SU-DHL-6 (cell line): Measurements from ENCODE around the gene IMMP1L.

Source experiments
- EZH2phosphoT487 ChIP-seq: fragments of 200-600 bp; sonication (generic), shearing (Covaris generic); conservative IDR thresholded peaks from 2 replicates; pipeline ENCODE4 v1.6.1; 2018; ENCODE audit warnings: mild to moderate bottlenecking, antibody characterized with exemption, low read length, moderate library complexity, mixed read lengths
- TF ChIP-seq, protein P1 (sequence below): fragments of 200-600 bp; sonication (generic); IDR thresholded peaks from one replicate; pipeline ENCODE4 v1.5.1; 2017; ENCODE audit warnings: antibody characterized with exemption, mild to moderate bottlenecking, low read length, moderate library complexity; ENCODE audit not compliant: insufficient read depth, poor library complexity, severe bottlenecking

DNA sequence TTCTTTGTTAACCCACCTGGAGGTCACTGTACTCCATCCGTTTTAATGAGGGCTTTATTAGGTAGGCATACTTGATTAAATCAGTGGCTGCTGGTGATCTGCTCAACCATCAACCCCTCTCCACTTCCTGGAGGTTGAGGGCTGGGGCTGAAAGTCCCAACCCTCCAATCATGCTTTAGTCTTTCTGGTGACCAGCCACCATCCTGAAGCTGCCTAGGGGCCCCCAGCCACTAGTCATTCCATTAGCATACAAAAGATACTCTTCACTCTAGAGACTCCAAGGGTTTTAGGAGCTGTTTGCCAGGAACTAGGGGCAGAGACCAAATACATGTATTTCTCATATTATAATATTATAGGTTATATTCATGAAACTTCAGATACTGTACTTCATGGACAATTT, 126.3 kb downstream of the IMMP1L start:
- TF ChIP-seq, protein P1, sequence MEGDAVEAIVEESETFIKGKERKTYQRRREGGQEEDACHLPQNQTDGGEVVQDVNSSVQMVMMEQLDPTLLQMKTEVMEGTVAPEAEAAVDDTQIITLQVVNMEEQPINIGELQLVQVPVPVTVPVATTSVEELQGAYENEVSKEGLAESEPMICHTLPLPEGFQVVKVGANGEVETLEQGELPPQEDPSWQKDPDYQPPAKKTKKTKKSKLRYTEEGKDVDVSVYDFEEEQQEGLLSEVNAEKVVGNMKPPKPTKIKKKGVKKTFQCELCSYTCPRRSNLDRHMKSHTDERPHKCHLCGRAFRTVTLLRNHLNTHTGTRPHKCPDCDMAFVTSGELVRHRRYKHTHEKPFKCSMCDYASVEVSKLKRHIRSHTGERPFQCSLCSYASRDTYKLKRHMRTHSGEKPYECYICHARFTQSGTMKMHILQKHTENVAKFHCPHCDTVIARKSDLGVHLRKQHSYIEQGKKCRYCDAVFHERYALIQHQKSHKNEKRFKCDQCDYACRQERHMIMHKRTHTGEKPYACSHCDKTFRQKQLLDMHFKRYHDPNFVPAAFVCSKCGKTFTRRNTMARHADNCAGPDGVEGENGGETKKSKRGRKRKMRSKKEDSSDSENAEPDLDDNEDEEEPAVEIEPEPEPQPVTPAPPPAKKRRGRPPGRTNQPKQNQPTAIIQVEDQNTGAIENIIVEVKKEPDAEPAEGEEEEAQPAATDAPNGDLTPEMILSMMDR, result no peak
- TF ChIP-seq EZH2phosphoT487, result no peak
